Islet of Langerhans (tissue), 1 donor: ENCODE measurements around the gene TULP1.
"Not testable (repeated sequence)": the region's sequence is repeated elsewhere in the genome, so short reads cannot be mapped to it uniquely, and the experiment has no call there.

Experiments used
- FAIRE-seq: peaks from one replicate; lab custom pipeline; 2011; peaks lifted over from hg19 to GRCh38; lab: Jason Lieb, UNC

TULP1 gene

GRCh38 chr6:35521235-35521634, 8.5 kb upstream of the TULP1 start:
- no peak for FAIRE-seq

- FAIRE-seq = no peak
These were observed 6.8 kb upstream of the TULP1 start for GRCh38 chr6:35519313-35520015.

- FAIRE-seq = no peak
These were observed 6.0 kb upstream of the TULP1 start for GRCh38 chr6:35518566-35519312.

- FAIRE-seq = not testable (repeated sequence)
These were observed 5.3 kb upstream of the TULP1 start for GRCh38 chr6:35517978-35518377.

GRCh38 chr6:35516712-35517111, 4.0 kb upstream of the TULP1 start:
- no peak for FAIRE-seq

GRCh38 chr6:35515939-35516338, 3.2 kb upstream of the TULP1 start:
- not testable (repeated sequence) for FAIRE-seq

GRCh38 chr6:35514587-35514986, 1.9 kb upstream of the TULP1 start:
- no peak for FAIRE-seq

- FAIRE-seq = no peak
These were observed 690 bp downstream of the TULP1 start for GRCh38 chr6:35512006-35512405.

- no peak for FAIRE-seq
These were observed 1.1 kb downstream of the TULP1 start for GRCh38 chr6:35511562-35511941.

GRCh38 chr6:35510916-35511561, 1.7 kb downstream of the TULP1 start:
- FAIRE-seq = no peak

- FAIRE-seq = no peak
These were observed 4.2 kb downstream of the TULP1 start for GRCh38 chr6:35508542-35508941.

- FAIRE-seq = no peak
These were observed 4.7 kb downstream of the TULP1 start for GRCh38 chr6:35508027-35508426.

GRCh38 chr6:35507221-35507620, 5.5 kb downstream of the TULP1 start:
- no peak for FAIRE-seq

- no peak for FAIRE-seq
These were observed 6.2 kb downstream of the TULP1 start for GRCh38 chr6:35506536-35506935.

- FAIRE-seq = no peak
These were observed 6.7 kb downstream of the TULP1 start for GRCh38 chr6:35505999-35506412.

GRCh38 chr6:35503534-35503933, 9.2 kb downstream of the TULP1 start:
- no peak for FAIRE-seq

GRCh38 chr6:35501784-35502183, 10.9 kb downstream of the TULP1 start:
- no peak for FAIRE-seq

GRCh38 chr6:35500782-35501181, 11.9 kb downstream of the TULP1 start:
- FAIRE-seq = no peak

GRCh38 chr6:35499372-35499771, 13.3 kb downstream of the TULP1 start:
- FAIRE-seq = no peak

- no peak for FAIRE-seq
These were observed 14.2 kb downstream of the TULP1 start for GRCh38 chr6:35498422-35499067.

GRCh38 chr6:35497571-35498421, 14.9 kb downstream of the TULP1 start:
- FAIRE-seq = no peak
